GM12878 (cell line): ENCODE results near the gene ANTXR1. TPM values are rescaled to one million over a fixed set of nuclear protein-coding genes. Genes with fewer than 3 reads are reported as not detected.

Experiments
- ATAC-seq: fragments of 200-7000 bp; cut with Tn5 transposase; 3 replicates; pipeline ENCODE4 v1.9.1; 2020; ENCODE audit warnings: mild to moderate bottlenecking, moderate library complexity
- BruUV-seq: library from RNA; stranded (reverse); fragments of 400-500 nt; replicated peaks from 2 replicates; lab custom pipeline; 2021; lab: Mats Ljungman, UMichigan
- CTCF ChIA-PET: fragments of 300-600 bp; sonication (Branson Sonifier 250); formaldehyde crosslinking; extraction: SDS; loops from one replicate; lab custom pipeline; 2021; ENCODE audit warnings: inconsistent platforms; lab: Yijun Ruan, JAX
- POLR2A ChIA-PET: fragments of 350-600 bp; formaldehyde crosslinking; extraction: SDS; loops from one replicate; lab custom pipeline; 2021; ENCODE audit warnings: inconsistent platforms; lab: Charles Lee
- RAD21 ChIA-PET: fragments of 300-600 bp; sonication (Branson Sonifier 250); formaldehyde crosslinking; loops from one replicate; lab custom pipeline; 2023; ENCODE audit warnings: antibody characterized with exemption; ENCODE audit not compliant: unreplicated experiment; lab: Charles Lee
- SMC1A ChIA-PET: fragments of 300-600 bp; sonication (Branson Sonifier 250); formaldehyde crosslinking; loops from one replicate; lab custom pipeline; 2023; ENCODE audit not compliant: unreplicated experiment, uncharacterized antibody; lab: Charles Lee
- DNase-seq: peaks from one replicate; pipeline ENCODE4 v3.0.0-alpha.2; 2011; ENCODE audit warnings: low read depth, low spot score
- FAIRE-seq: peaks from 3 replicates; lab custom pipeline; 2011; peaks lifted over from hg19 to GRCh38; lab: Jason Lieb, UNC
- H2AFZ ChIP-seq: 2 replicates; pipeline ENCODE4 v1.6.0; 2011; ENCODE audit warnings: low read depth, low read length, control low read depth; ENCODE audit not compliant: control insufficient read depth
- H3K27ac ChIP-seq: 2 replicates; pipeline ENCODE4 v1.5.1; 2011; ENCODE audit warnings: control low read depth; ENCODE audit not compliant: control insufficient read depth, insufficient read depth
- H3K27me3 ChIP-seq, 2 experiments: replicated peaks in 1 of 2; 2 replicates each; pipeline versions ENCODE4 v1.6.0 to v1.6.1; 2011; ENCODE audit warnings: low read length in 1 of 2; ENCODE audit not compliant: control insufficient read depth in 2 of 2, insufficient read depth in 2 of 2
- H3K36me3 ChIP-seq, 2 experiments: 2 replicates each; pipeline ENCODE4 v1.5.1; 2011; ENCODE audit warnings: low read length in 1 of 2; ENCODE audit not compliant: control insufficient read depth in 2 of 2, insufficient read depth in 2 of 2
- H3K4me1 ChIP-seq: 2 replicates; pipeline ENCODE4 v1.6.1; 2011; ENCODE audit warnings: mild to moderate bottlenecking, low read length, moderate library complexity, mixed read lengths; ENCODE audit not compliant: control insufficient read depth, insufficient read depth
- H3K4me2 ChIP-seq: 2 replicates; pipeline ENCODE4 v1.6.0; 2011; ENCODE audit warnings: control low read depth; ENCODE audit not compliant: control insufficient read depth, insufficient read depth
- H3K4me3 ChIP-seq: fragments of 200-600 bp; sonication (generic); 2 replicates; pipeline ENCODE4 v1.5.1; 2016
- H3K79me2 ChIP-seq: 2 replicates; pipeline ENCODE4 v1.6.0; 2011; ENCODE audit warnings: low read length; ENCODE audit not compliant: control insufficient read depth, insufficient read depth
- H3K9ac ChIP-seq: 2 replicates; pipeline ENCODE4 v1.8.0; 2011; ENCODE audit warnings: low read length, control low read depth, mixed read lengths; ENCODE audit not compliant: control insufficient read depth, insufficient read depth
- H3K9me3 ChIP-seq: replicated peaks from 3 replicates; pipeline ENCODE4 v1.5.1; 2011; ENCODE audit warnings: mild to moderate bottlenecking, low read length; ENCODE audit not compliant: control insufficient read depth, insufficient read depth
- H4K20me1 ChIP-seq: 2 replicates; pipeline ENCODE4 v1.6.0; 2011; ENCODE audit not compliant: control insufficient read depth, insufficient read depth
- ATF3 ChIP-seq: IDR thresholded peaks from 2 replicates; pipeline ENCODE4 v1.6.1; 2011; ENCODE audit warnings: low read depth, mild to moderate bottlenecking, low read length, moderate library complexity, borderline replicate concordance; ENCODE audit errors: extremely low read depth
- CHD1 ChIP-seq: IDR thresholded peaks from 2 replicates; pipeline ENCODE4 v1.6.1; 2012; ENCODE audit warnings: low read depth, low read length, improper control_type of control experiment
- CREB1 ChIP-seq: IDR thresholded peaks from 2 replicates; pipeline ENCODE4 v1.6.1; 2012; ENCODE audit warnings: low read depth, mild to moderate bottlenecking, inconsistent platforms
- E4F1 ChIP-seq: fragments of 450-650 bp; IDR thresholded peaks from 2 replicates; pipeline ENCODE4 v1.6.1; 2018; ENCODE audit warnings: borderline replicate concordance, mild to moderate bottlenecking; ENCODE audit not compliant: partially characterized antibody
- FOS ChIP-seq: IDR thresholded peaks from 3 replicates; pipeline ENCODE4 v1.6.1; 2011; ENCODE audit warnings: borderline replicate concordance; ENCODE audit not compliant: insufficient read length; ENCODE audit errors: extremely low read depth
- FOXK2 ChIP-seq: fragments of 450-650 bp; IDR thresholded peaks from 2 replicates; pipeline ENCODE4 v1.6.1; 2017; ENCODE audit warnings: mild to moderate bottlenecking, moderate library complexity
- IRF4 ChIP-seq: IDR thresholded peaks from 2 replicates; pipeline ENCODE4 v1.6.1; 2011; ENCODE audit warnings: low read depth, low read length
- LARP7 ChIP-seq: fragments of 450-650 bp; IDR thresholded peaks from 2 replicates; pipeline ENCODE4 v1.6.1; 2017; ENCODE audit warnings: mild to moderate bottlenecking
- MLLT1 ChIP-seq: fragments of 450-650 bp; IDR thresholded peaks from 2 replicates; pipeline ENCODE4 v1.6.1; 2016; ENCODE audit warnings: mild to moderate bottlenecking
- MTA3 ChIP-seq: IDR thresholded peaks from 2 replicates; pipeline ENCODE4 v1.6.1; 2012; ENCODE audit warnings: low read length, inconsistent platforms, borderline replicate concordance
- NFYA ChIP-seq: IDR thresholded peaks from 2 replicates; pipeline ENCODE4 v1.6.1; 2011; ENCODE audit warnings: low read depth, mild to moderate bottlenecking, low read length, improper control_type of control experiment, borderline replicate concordance
- RAD51 ChIP-seq: fragments of 450-650 bp; IDR thresholded peaks from 2 replicates; pipeline ENCODE4 v1.6.1; 2016; ENCODE audit warnings: moderate library complexity, mild to moderate bottlenecking, inconsistent platforms
- RB1 ChIP-seq: fragments of 450-650 bp; formaldehyde crosslinking; IDR thresholded peaks from 2 replicates; pipeline ENCODE4 v1.6.1; 2017; ENCODE audit warnings: mild to moderate bottlenecking, borderline replicate concordance
- TCF7 ChIP-seq: IDR thresholded peaks from 2 replicates; pipeline ENCODE4 v1.6.1; 2014; ENCODE audit warnings: antibody characterized with exemption, borderline replicate concordance
- ZNF217 ChIP-seq: fragments of 450-650 bp; IDR thresholded peaks from 2 replicates; pipeline ENCODE4 v1.6.1; 2017; ENCODE audit warnings: antibody characterized with exemption, mild to moderate bottlenecking
- ZNF384 ChIP-seq: IDR thresholded peaks from 2 replicates; pipeline ENCODE4 v1.6.1; 2012; ENCODE audit warnings: low read depth, mild to moderate bottlenecking, low read length, improper control_type of control experiment, borderline replicate concordance
- ZNF592 ChIP-seq: fragments of 450-650 bp; IDR thresholded peaks from 2 replicates; pipeline ENCODE4 v1.6.1; 2017; ENCODE audit warnings: mild to moderate bottlenecking, moderate library complexity
- ZZZ3 ChIP-seq: IDR thresholded peaks from 2 replicates; pipeline ENCODE4 v1.6.1; 2011; ENCODE audit warnings: low read depth; ENCODE audit not compliant: control insufficient read depth, insufficient read length
- in situ Hi-C: fragments of 300-500 bp; cut with MboI; formaldehyde crosslinking; loops from 9 replicates; pipeline ENCODE4 v1.14.3; 2018; ENCODE audit warnings: mixed read lengths
- intact Hi-C: fragments of 100-400 bp; cut with micrococcal nuclease; formaldehyde crosslinking; loops from one replicate; pipeline ENCODE4 v1.14.2; 2022; ENCODE audit not compliant: unreplicated experiment
- polyA plus RNA-seq, 11 experiments: library from polyadenylated mRNA; depleted of rRNA in 4 of 11; unstranded in 6 of 11; stranded (reverse) in 5 of 11; fragments of >200 nt; fragmentation: Nextera tagmentation in 4 of 11; fragmentation: Illumina TruSeq in 1 of 11; extraction: Ambion mirVana in 4 of 11; extraction: Trizol in 1 of 11; gene quantifications; 1 replicate in 1 of 11; 2 replicates in 10 of 11; pipeline versions ENCODE4 v1.2.1 to v1.2.3, GENCODE V29; 2011 to 2016; ENCODE audit warnings: inconsistent platforms in 2 of 11, missing spikeins in 2 of 11, low read depth in 1 of 11
- total RNA-seq, 4 experiments: library from RNA; depleted of rRNA in 3 of 4; stranded (reverse); fragments of >200 nt in 3 of 4; fragmentation: Illumina TruSeq in 1 of 4; extraction: Trizol in 1 of 4; gene quantifications; 2 replicates each; pipeline versions ENCODE4 v1.2.1 to v1.2.3, GENCODE V29; 2013 to 2021

The ANTXR1 gene
- total and polyA plus RNA-seq, 10 of the 15 experiments (the other 5 are each of a cell fraction or from before 2014, with no cell fraction given): 0.09 to 0.26 TPM; not detected in 8

GRCh38 chr2:69125816-69126215 is 112.8 kb downstream of the ANTXR1 start (continued):
- TF ChIP-seq E4F1 (no peak), LARP7 (no peak), RB1 (no peak), CHD1 (no peak), ZNF592 (no peak), ZZZ3 (no peak), ZNF384 (no peak)

- SMC1A ChIA-PET: no interaction called here
- H3K4me3 ChIP-seq: no peak overlapping the region
- no peak for FAIRE-seq
- no peak for ATAC-seq
- H2AFZ ChIP-seq: no peak overlapping the region
- no peak for DNase-seq
- in situ Hi-C loops: no loop called here
- no peaks in the 10 kb centered on the region for H3K4me1 ChIP-seq
- POLR2A ChIA-PET: no interaction called here
- no peaks in the 10 kb centered on the region for H4K20me1 ChIP-seq
- no peak overlapping the region for H3K27ac ChIP-seq
- H3K9ac ChIP-seq: no peak overlapping the region
- H3K9me3 ChIP-seq: no peaks in the 10 kb centered on the region
- RAD21 ChIA-PET: no interaction called here
- no peaks in the 10 kb centered on the region; a peak in 2 of 4 replicates for H3K27me3 ChIP-seq
- H3K4me2 ChIP-seq: no peak overlapping the region
- CTCF ChIA-PET: no interaction called here
- no peaks in the 10 kb centered on the region for H3K79me2 ChIP-seq
- BruUV-seq: no TSS peak
- no peaks in the 10 kb centered on the region for H3K36me3 ChIP-seq
- intact Hi-C loops: no loop called here
- no peak for TF ChIP-seq FOS
- TF ChIP-seq TCF7: no peak
- no peak for TF ChIP-seq CREB1
- no peak for TF ChIP-seq RB1
- no peak for TF ChIP-seq ZNF217
- TF ChIP-seq IRF4: no peak
- TF ChIP-seq ATF3: no peak
- TF ChIP-seq FOXK2: no peak
- TF ChIP-seq MLLT1: no peak
- TF ChIP-seq NFYA: no peak
- no peak for TF ChIP-seq MTA3
- no peak for TF ChIP-seq RAD51
Measured at GRCh38 chr2:69126341-69126740, 113.4 kb downstream of the ANTXR1 start.
